OCI-LY3 (cell line): ENCODE data around the gene ZMYM3.
"Not testable (repeated sequence)": the region's sequence is repeated elsewhere in the genome, so short reads cannot be mapped to it uniquely, and the experiment has no call there.

Experiments
- H2AFZ ChIP-seq: fragments of 200-600, 300-600 bp; shearing (Covaris generic); 2 replicates; pipeline ENCODE4 v1.6.0; 2014; ENCODE audit warnings: antibody characterized with exemption, low read depth, low read length
- H3K27ac ChIP-seq: fragments of 200-600, 300-600 bp; sonication (generic); 2 replicates; pipeline ENCODE4 v1.5.1; 2014; ENCODE audit warnings: mild to moderate bottlenecking, low read length, moderate library complexity, mixed read lengths
- H3K27me3 ChIP-seq: fragments of 200-600, 300-600 bp; sonication (generic); 2 replicates; pipeline ENCODE4 v1.6.1; 2014; ENCODE audit warnings: low read depth, low read length, mixed read lengths
- H3K36me3 ChIP-seq: fragments of 200-600, 300-600 bp; sonication (generic); replicated peaks from 2 replicates; pipeline ENCODE3; 2014; ENCODE audit warnings: low read depth, low read length, mixed read lengths
- H3K4me1 ChIP-seq: fragments of 300-600, 200-600 bp; sonication (generic); 2 replicates; pipeline ENCODE4 v1.6.1; 2014; ENCODE audit warnings: low read length, mixed read lengths
- H3K4me2 ChIP-seq: fragments of 200-600, 300-600 bp; sonication (generic); 2 replicates; pipeline ENCODE4 v1.6.1; 2014; ENCODE audit warnings: low read length, mixed read lengths
- H3K4me3 ChIP-seq: fragments of 300-600, 200-600 bp; sonication (generic); 2 replicates; pipeline ENCODE4 v1.5.1; 2014; ENCODE audit warnings: antibody characterized with exemption, mild to moderate bottlenecking, low read length, moderate library complexity
- H3K79me2 ChIP-seq: fragments of 300-600, 200-600 bp; shearing (Covaris generic); 2 replicates; pipeline ENCODE4 v1.6.1; 2014; ENCODE audit warnings: mild to moderate bottlenecking, low read length, mixed read lengths
- H3K9ac ChIP-seq: fragments of 300-600, 200-600 bp; shearing (Covaris generic); 2 replicates; pipeline ENCODE4 v1.6.0; 2014; ENCODE audit warnings: mild to moderate bottlenecking, low read length, moderate library complexity
- H3K9me3 ChIP-seq: fragments of 200-600, 300-600 bp; shearing (Covaris generic); 2 replicates; pipeline ENCODE4 v1.6.1; 2014; ENCODE audit warnings: low read length, mixed read lengths; ENCODE audit not compliant: insufficient read depth
- H4K20me1 ChIP-seq: fragments of 200-600, 300-600 bp; sonication (generic); 2 replicates; pipeline ENCODE4 v1.6.1; 2016; ENCODE audit warnings: low read length, mixed read lengths; ENCODE audit not compliant: insufficient read depth
- EZH2phosphoT487 ChIP-seq: fragments of 200-600 bp; shearing (Covaris generic); IDR thresholded peaks from 2 replicates; pipeline ENCODE4 v1.6.1; 2018; ENCODE audit warnings: antibody characterized with exemption, mixed run types, low read depth
- TF ChIP-seq, protein P1 (sequence below): fragments of 200-600, 300-600 bp; sonication (generic); IDR thresholded peaks from 2 replicates; pipeline ENCODE4 v1.5.1; 2014; ENCODE audit warnings: antibody characterized with exemption, low read length, low read depth

The ZMYM3 gene

DNA sequence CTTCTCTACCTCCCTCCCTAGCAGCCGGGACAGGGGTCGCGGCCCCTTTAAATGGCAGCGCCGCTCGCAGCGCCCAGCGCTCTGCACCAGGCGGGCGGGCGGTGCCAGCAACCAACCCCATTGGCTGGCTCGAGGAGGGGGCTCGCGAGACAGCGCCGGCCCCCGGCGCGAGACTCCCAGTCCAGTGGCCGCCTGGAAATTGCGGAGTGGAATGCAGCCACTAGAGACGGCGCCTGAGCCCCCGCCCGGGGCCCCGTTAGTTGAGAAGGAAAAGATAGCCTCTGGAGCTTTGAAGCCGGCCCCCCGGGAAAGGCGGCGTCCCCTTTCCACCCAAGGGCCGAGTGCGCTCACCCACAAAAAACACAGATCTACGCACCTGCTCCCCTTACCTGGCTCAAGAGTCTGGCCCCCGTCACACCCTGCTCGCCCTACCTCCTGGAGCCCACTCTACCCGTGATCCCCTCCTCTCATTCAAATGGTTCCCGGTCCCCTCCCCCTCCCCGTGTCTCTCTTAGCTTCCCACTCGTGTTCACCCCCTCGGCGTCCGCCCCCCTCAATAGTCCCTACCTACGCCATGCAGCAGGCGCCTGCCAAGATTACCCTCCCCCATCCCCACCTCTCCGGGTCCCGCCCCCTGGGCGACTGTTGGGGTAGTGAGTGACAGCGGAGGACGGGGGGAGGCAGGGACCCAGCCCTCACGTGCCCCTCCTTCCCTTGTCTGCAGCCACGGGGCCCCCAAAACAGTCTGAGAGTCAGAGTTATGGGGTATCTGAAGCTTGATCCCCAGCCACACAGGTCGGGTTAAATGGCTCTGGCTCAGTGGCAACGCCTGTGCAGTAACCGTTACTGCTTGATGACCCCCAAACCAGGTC, at the start of gene ZMYM3:
Gene ZMYM3, minus strand, starts transcription at position 49 of the 872 bp plus-strand sequence. CDS start 885 bp downstream, outside the sequence.
- peak within 1 kb of the TSS; percentile 89 for H3K4me2 ChIP-seq
- no peaks in the 10 kb centered on the region for H3K27me3 ChIP-seq
- H3K9ac ChIP-seq: peak within 1 kb of the TSS; percentile 100
- peaks cover 16% of the 10 kb centered on the region for H3K4me1 ChIP-seq
- H3K4me3 ChIP-seq: peak within 1 kb of the TSS; percentile 100
- H4K20me1 ChIP-seq: 0 out of 2 replicates have a peak, but pooled peaks cover 3% of the 10 kb centered on the region
- TF ChIP-seq, protein P1, sequence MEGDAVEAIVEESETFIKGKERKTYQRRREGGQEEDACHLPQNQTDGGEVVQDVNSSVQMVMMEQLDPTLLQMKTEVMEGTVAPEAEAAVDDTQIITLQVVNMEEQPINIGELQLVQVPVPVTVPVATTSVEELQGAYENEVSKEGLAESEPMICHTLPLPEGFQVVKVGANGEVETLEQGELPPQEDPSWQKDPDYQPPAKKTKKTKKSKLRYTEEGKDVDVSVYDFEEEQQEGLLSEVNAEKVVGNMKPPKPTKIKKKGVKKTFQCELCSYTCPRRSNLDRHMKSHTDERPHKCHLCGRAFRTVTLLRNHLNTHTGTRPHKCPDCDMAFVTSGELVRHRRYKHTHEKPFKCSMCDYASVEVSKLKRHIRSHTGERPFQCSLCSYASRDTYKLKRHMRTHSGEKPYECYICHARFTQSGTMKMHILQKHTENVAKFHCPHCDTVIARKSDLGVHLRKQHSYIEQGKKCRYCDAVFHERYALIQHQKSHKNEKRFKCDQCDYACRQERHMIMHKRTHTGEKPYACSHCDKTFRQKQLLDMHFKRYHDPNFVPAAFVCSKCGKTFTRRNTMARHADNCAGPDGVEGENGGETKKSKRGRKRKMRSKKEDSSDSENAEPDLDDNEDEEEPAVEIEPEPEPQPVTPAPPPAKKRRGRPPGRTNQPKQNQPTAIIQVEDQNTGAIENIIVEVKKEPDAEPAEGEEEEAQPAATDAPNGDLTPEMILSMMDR: no peak
- no peak for TF ChIP-seq EZH2phosphoT487
- no peaks in the 10 kb centered on the region for H3K9me3 ChIP-seq
- H2AFZ ChIP-seq: peak within 1 kb of the TSS; percentile 82
- peak within 1 kb of the TSS; percentile 74 for H3K27ac ChIP-seq
- peaks cover 19% of the 10 kb centered on the region for H3K79me2 ChIP-seq
- H3K36me3 ChIP-seq: peaks cover 2% of the 10 kb centered on the region

DNA sequence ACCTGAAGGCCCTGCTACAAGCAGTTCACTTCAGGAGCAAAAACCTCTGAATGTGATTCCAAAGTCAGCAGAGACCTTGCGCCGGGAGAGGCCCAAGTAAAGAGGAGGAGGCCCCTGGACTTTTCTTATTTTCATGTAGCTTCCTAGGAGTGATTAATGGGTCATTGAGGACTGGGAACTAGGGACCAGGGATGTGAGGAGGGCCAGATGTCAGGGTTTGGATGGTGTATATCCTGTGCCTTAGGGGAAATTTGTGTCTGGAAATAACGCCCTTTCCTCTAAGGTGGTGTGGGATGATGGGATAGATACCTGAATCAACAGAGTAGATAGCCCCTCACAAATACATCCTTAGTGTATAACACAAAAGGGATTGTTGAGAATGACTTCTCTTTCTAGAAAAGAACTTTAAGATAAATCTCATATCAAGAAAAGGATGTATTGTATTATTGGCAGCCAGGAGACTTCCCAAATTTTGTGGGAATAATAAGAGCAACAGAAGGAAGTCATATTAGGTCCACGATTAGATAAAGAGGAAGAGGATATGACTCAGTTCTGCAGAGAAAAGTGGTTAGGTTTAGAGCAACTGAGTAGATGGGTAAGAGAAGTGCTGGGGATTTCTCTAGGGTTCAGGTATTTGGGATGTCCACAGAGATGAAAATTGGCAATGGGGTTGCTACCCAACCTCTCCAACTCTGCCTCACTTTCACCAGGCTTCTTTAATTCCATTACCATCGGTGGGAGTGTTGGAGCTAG, 48.7 kb upstream of the ZMYM3 start:
- Histone ChIP-seq H3K9ac (no peak overlapping the region), H3K79me2 (0 out of 2 replicates have a peak, but pooled peaks cover 3% of the 10 kb centered on the region), H3K27ac (no peak overlapping the region), H3K4me1 (no peaks in the 10 kb centered on the region), H3K4me3 (no peak overlapping the region), H3K9me3 (no peaks in the 10 kb centered on the region), H3K27me3 (no peaks in the 10 kb centered on the region), H4K20me1 (no peaks in the 10 kb centered on the region), H2AFZ (no peak overlapping the region), H3K4me2 (no peak overlapping the region), H3K36me3 (peaks cover 35% of the 10 kb centered on the region)
- TF ChIP-seq EZH2phosphoT487: no peak
- TF ChIP-seq, protein P1: no peak

DNA sequence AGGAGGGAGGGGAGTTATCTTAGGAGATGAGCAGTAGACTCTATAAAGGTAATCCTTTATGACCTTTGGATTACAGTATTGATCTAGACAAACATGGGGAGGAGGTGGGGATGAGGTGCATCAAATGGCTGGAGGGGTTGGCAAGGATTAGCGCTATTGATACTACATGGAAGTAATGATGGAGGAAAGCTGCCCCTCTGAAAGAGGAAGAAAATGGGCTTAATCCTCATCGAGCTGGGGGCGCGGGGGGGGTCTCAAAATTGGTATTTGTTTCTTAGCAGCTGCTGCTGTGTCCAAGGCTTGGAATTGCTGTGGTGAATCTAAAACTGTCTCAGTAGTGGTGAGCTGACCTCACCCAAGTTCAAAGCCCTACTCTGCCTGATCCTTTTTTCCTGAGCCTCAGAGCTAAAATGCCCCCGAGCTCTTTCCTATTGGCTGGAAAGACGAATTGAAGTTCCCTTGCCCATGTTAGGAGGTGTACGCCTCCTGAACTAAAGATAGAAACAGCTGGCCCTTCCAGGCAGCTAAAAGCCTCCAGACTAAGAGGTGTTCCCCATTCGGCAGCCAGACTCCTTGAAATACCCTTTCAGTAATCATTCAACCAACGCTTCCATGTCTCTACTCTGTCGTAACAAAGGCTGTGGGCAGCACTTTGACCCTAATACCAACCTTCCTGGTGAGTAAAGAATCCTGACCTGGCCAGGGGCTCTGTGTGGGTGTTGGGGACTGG, 47.4 kb upstream of the ZMYM3 start, which contains the start of gene ITGB1BP2:
Gene ITGB1BP2, plus strand, starts transcription at position 556 of the 730 bp plus-strand sequence. Its CDS starts 57 bp downstream, at position 613.
- 0 out of 2 replicates have a peak, but pooled peaks cover 3% of the 10 kb centered on the region for H4K20me1 ChIP-seq

DNA sequence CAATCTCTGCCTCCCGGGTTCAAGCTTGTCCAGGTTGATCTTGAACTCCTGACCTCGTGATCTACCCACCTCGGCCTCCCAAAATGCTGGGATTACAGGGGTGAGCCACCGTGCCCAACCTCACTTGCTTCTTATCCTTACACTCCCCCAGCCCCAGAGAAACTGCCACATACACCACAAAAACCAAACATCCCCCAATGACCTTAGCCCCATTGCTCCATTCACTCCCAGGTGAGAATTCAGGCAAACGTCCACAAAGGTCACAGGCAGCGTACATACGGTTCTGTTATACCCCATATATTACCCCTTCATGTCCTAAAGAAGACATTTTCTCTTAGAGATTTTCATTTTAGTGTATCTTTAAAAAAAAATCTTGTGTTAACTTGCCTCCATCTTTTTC, 46.6 kb upstream of the ZMYM3 start:
- H4K20me1 ChIP-seq, H3K9ac ChIP-seq, H2AFZ ChIP-seq, H3K4me2 ChIP-seq, H3K4me1 ChIP-seq, H3K27ac ChIP-seq, H3K27me3 ChIP-seq, H3K79me2 ChIP-seq, H3K4me3 ChIP-seq, H3K9me3 ChIP-seq: not testable (repeated sequence)
- H3K36me3 ChIP-seq: peaks cover 50% of the 10 kb centered on the region

More for the DNA sequence above, 47.4 kb upstream of the ZMYM3 start, which contains the start of gene ITGB1BP2:
- H2AFZ ChIP-seq: no peak within 1 kb of the TSS
- H3K27me3 ChIP-seq: no peaks in the 10 kb centered on the region
- H3K79me2 ChIP-seq: peaks cover 5% of the 10 kb centered on the region; the same call in 1 of the 2 replicates
- no peaks in the 10 kb centered on the region for H3K4me1 ChIP-seq
- H3K36me3 ChIP-seq: peaks cover 48% of the 10 kb centered on the region
- H3K9ac ChIP-seq: no peak within 1 kb of the TSS
- no peak within 1 kb of the TSS for H3K4me3 ChIP-seq
- H3K4me2 ChIP-seq: no peak within 1 kb of the TSS
- H3K9me3 ChIP-seq: no peaks in the 10 kb centered on the region
- H3K27ac ChIP-seq: no peak within 1 kb of the TSS
- TF ChIP-seq EZH2phosphoT487: no peak
- TF ChIP-seq, protein P1: no peak

DNA sequence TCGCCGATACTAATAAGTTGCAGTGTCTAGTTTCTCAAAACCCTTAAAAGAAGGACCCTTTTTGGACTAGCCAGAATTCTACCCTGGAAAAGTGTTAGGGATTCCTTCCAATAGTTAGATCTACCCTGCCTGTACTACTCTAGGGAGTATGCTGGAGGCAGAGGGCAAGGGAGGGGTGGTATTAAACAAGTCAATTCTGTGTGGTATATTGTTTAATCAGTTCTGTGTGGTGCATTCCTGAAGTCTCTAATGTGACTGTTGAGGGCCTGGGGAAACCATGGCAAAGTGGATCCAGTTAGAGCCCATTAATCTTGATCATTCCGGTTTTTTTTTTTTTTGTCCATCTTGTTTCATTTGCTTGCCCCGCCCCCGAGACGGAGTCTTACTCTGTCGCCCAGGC, 46.1 kb upstream of the ZMYM3 start:
- not testable (repeated sequence) for H4K20me1 ChIP-seq, H3K79me2 ChIP-seq, H3K4me2 ChIP-seq, H3K4me3 ChIP-seq, H3K9me3 ChIP-seq, H3K27me3 ChIP-seq, H3K4me1 ChIP-seq, H3K9ac ChIP-seq, H2AFZ ChIP-seq, H3K27ac ChIP-seq
- H3K36me3 ChIP-seq: peaks cover 48% of the 10 kb centered on the region
